HG02678 (cell line): ENCODE results near the gene COL9A3.

Experiments
- ATAC-seq: cut with Tn5 transposase; IDR thresholded peaks from one replicate; pipeline ENCODE4 v1.9.1; 2021; ENCODE audit warnings: mild to moderate bottlenecking, moderate library complexity; ENCODE audit not compliant: unreplicated experiment

The COL9A3 gene

GRCh38 chr20:62890444-62890843 is 73.6 kb downstream of the COL9A3 start:
- ATAC-seq: no peak
